ENCODE results near the gene OR52E1. TPM values are rescaled to one million over a fixed set of nuclear protein-coding genes. Genes with fewer than 3 reads are reported as not detected.

The OR52E1 gene
- total and polyA plus RNA-seq, 2 of the 8 experiments (the other 6 are each of a cell fraction or from before 2014, with no cell fraction given), result not detected

DNA sequence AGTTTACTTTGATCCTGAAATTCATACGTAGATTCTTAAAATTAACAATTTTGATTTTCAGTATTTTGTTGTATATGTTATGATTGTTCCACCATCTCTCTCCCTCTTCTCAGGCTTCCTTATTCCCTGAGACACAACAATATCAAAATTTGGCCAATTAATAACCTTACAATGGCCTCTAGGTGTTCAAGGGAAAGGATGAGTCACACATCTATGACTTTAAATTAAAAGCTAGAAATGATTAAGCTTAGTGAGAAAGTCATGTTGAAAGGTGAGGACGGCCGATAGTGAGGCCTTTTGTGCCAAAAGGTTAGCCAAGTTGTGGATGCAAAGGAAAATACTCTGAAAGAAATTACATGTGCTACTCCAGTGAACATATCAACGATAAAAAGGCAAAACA is 28.5 kb upstream of the OR52E1 start:
- Histone ChIP-seq H3K14ac (ENCODE audit: insufficient read length) (no peak overlapping the region), H2AFZ (ENCODE audit: low read length) (no peak overlapping the region), H2BK15ac (ENCODE audit: low read length) (no peak overlapping the region), H3K9me3 (ENCODE audit: insufficient read depth in 2 of 2, low read depth in 1 of 2, low read length in 1 of 2) (no peaks in the 10 kb centered on the region), H3K9ac (replicated peaks in 1 of 4; ENCODE audit: extremely low read depth in 1 of 4, low read depth in 3 of 4, low read length in 3 of 4) (no peak overlapping the region), H3K56ac (replicated peaks; ENCODE audit: insufficient read length, low read depth, low read length) (no peak overlapping the region), H3K4me3 (ENCODE audit: extremely low read depth in 1 of 4, insufficient read depth in 2 of 4, low read depth in 3 of 4, low read length in 4 of 4) (no peak overlapping the region), H2BK120ac (replicated peaks; ENCODE audit: low read depth, low read length) (no peak overlapping the region), H3K36me3 (ENCODE audit: control insufficient read depth in 2 of 4, insufficient read depth in 4 of 4, low read length in 3 of 4) (no peaks in the 10 kb centered on the region), H3K4me1 (replicated peaks in 1 of 4; ENCODE audit: control insufficient read depth in 3 of 4, insufficient read depth in 4 of 4, low read length in 3 of 4) (no peaks in the 10 kb centered on the region), H4K91ac (replicated peaks; ENCODE audit: insufficient read length, low read length) (no peak overlapping the region), H2AK5ac (ENCODE audit: low read depth, low read length) (no peak overlapping the region), H4K20me1 (replicated peaks in 1 of 2; ENCODE audit: control insufficient read depth in 1 of 2, insufficient read depth in 2 of 2, low read length in 2 of 2) (no peaks in the 10 kb centered on the region), H3K27me3 (replicated peaks in 1 of 4; ENCODE audit: control insufficient read depth in 3 of 4, extremely low read depth in 1 of 4, insufficient read depth in 3 of 4, low read length in 3 of 4) (no peaks in the 10 kb centered on the region), H2BK20ac (ENCODE audit: low read length) (no peak overlapping the region), H3K18ac (ENCODE audit: extremely low read depth, low read length) (no peak overlapping the region), H3K79me1 (ENCODE audit: low read depth, low read length) (no peaks in the 10 kb centered on the region), H3K23me2 (ENCODE audit: low read depth, low read length) (peaks cover 1% of the 10 kb centered on the region; the same call in 1 of the 2 replicates), H4K8ac (ENCODE audit: extremely low read depth, insufficient read depth, low read length) (no peak overlapping the region), H3K79me2 (ENCODE audit: control insufficient read depth in 1 of 2, insufficient read depth in 2 of 2, low read length in 2 of 2) (no peaks in the 10 kb centered on the region), H3K4me2 (ENCODE audit: insufficient read depth in 1 of 2, low read depth in 2 of 2, low read length in 2 of 2) (no peak overlapping the region), H2BK12ac (ENCODE audit: low read depth, low read length) (no peak overlapping the region), H4K5ac (ENCODE audit: insufficient read length, low read depth, low read length) (no peak overlapping the region), H3K27ac (ENCODE audit: low read depth, low read length) (no peak overlapping the region), H2BK5ac (ENCODE audit: low read depth, low read length) (no peak overlapping the region), H3K23ac (ENCODE audit: insufficient read length) (no peak overlapping the region), H3K4ac (replicated peaks; ENCODE audit: insufficient read length, low read depth, low read length) (no peak overlapping the region)
- DNase-seq (ENCODE audit: low read depth in 1 of 2, low spot score in 2 of 2), result no peak
- no peak for TF ChIP-seq RAD21 (IDR thresholded peaks at IDR 0.05 in 1 of 2, conservative IDR thresholded peaks at IDR 0.05 in 1 of 2; ENCODE audit: low read depth in 2 of 2, low read length in 2 of 2)
- no peak for TF ChIP-seq SRF (IDR thresholded peaks at IDR 0.05; ENCODE audit: low read depth, low read length)
- no peak for TF ChIP-seq CBX8 (IDR thresholded peaks at IDR 0.05; ENCODE audit: borderline replicate concordance, low read depth, low read length)
- no peak for TF ChIP-seq TEAD4 (IDR thresholded peaks at IDR 0.05; ENCODE audit: low read depth, low read length)
- TF ChIP-seq SP2 (IDR thresholded peaks at IDR 0.05; ENCODE audit: low read length), result no peak
- POLR2A ChIA-PET (ENCODE audit: partially characterized antibody), result no interaction called here
- CTCF ChIA-PET (ENCODE audit: partially characterized antibody), result no interaction called here
- 91% methylated on average over 4 of the region's 4 CpGs; no CpG with 5 or more reads in 1 of the 2 experiments for WGBS, 2 experiments (ENCODE audit: extremely low coverage in 1 of 2, insufficient coverage in 1 of 2, insufficient read length in 1 of 2, insufficient replicate concordance in 2 of 2, low coverage in 1 of 2, low lambda C conversion rate in 2 of 2, missing lambda C conversion rate in 1 of 2)
- FAIRE-seq, result no peak
